Measurements from ENCODE around the gene KCND2. TPM values are rescaled to one million over a fixed set of nuclear protein-coding genes. Genes with fewer than 3 reads are reported as not detected.

Gene KCND2
- total RNA-seq, 1 experiment from 2014 or later = not detected

DNA sequence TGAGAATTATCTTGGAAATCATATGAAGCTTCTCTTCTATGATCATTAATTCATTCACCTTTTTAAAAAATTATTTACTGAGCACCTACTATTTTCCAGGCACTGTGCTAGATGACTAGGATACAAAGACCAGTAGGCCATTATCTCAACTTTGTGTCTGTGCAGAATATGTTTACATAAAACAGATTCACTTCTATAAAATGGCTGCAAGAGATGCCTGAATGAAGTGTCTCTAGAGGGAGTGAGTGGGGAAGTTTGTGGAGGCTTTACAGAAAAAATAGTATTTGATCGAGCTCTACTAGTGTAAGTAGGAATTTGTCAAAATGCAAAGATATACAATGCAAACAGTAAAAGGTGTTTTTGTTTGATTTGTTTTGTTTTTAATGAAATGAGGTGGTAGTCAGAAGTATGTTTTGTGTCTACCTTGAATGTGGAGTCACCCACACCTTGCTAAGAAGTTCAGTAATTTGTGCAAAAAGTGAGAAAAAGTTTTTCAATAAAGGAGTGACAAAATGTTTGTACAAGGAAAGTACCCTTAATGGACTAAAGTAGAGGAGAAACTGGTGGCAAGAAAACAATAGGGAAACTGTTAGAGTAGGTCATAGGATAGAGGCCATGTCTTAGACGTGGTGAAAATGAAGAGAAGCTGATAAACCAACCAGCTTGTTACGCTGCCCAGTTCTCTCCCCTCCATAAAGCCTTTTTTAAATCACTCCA lies 125.5 kb downstream of the KCND2 start:
- intact Hi-C loops (cut with micrococcal nuclease; ENCODE audit: unreplicated experiment) = no loop called here
- H3K4me3 Mint-ChIP-seq (ENCODE audit: unreplicated experiment) = no peak overlapping the region
- H3K4me1 ChIP-seq = no peaks in the 10 kb centered on the region
- H3K4me1 Mint-ChIP-seq (ENCODE audit: low read depth, unreplicated experiment) = no peaks in the 10 kb centered on the region
- H3K4me3 ChIP-seq (ENCODE audit: low read depth, low read length) = no peak overlapping the region
- H3K27me3 Mint-ChIP-seq (ENCODE audit: insufficient read depth, unreplicated experiment) = peaks cover 2% of the 10 kb centered on the region
- no peak overlapping the region for H3K27ac Mint-ChIP-seq (ENCODE audit: unreplicated experiment)
- H3K36me3 ChIP-seq (ENCODE audit: control insufficient read depth, insufficient read depth, low read length) = no peaks in the 10 kb centered on the region
- ChIA-PET POLR2A (no interaction called here), CTCF (no interaction called here)
- H3K9me3 Mint-ChIP-seq (ENCODE audit: unreplicated experiment) = no peaks in the 10 kb centered on the region
- DNase-seq = no peak
- BruUV-seq (replicated peaks) = no TSS peak
- H3K9me3 ChIP-seq = no peaks in the 10 kb centered on the region
- no peaks in the 10 kb centered on the region for H3K27me3 ChIP-seq (replicated peaks; ENCODE audit: control insufficient read depth, insufficient read depth, low read length)
- TF ChIP-seq, protein P1, sequence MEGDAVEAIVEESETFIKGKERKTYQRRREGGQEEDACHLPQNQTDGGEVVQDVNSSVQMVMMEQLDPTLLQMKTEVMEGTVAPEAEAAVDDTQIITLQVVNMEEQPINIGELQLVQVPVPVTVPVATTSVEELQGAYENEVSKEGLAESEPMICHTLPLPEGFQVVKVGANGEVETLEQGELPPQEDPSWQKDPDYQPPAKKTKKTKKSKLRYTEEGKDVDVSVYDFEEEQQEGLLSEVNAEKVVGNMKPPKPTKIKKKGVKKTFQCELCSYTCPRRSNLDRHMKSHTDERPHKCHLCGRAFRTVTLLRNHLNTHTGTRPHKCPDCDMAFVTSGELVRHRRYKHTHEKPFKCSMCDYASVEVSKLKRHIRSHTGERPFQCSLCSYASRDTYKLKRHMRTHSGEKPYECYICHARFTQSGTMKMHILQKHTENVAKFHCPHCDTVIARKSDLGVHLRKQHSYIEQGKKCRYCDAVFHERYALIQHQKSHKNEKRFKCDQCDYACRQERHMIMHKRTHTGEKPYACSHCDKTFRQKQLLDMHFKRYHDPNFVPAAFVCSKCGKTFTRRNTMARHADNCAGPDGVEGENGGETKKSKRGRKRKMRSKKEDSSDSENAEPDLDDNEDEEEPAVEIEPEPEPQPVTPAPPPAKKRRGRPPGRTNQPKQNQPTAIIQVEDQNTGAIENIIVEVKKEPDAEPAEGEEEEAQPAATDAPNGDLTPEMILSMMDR (IDR thresholded peaks at IDR 0.05; ENCODE audit: insufficient read depth in 1 of 2, low read depth in 1 of 2, low read length in 1 of 2, severe bottlenecking in 1 of 2, unreplicated experiment in 1 of 2) = no peak
- no peaks in the 10 kb centered on the region for H3K36me3 Mint-ChIP-seq (ENCODE audit: insufficient read depth, unreplicated experiment)

DNA sequence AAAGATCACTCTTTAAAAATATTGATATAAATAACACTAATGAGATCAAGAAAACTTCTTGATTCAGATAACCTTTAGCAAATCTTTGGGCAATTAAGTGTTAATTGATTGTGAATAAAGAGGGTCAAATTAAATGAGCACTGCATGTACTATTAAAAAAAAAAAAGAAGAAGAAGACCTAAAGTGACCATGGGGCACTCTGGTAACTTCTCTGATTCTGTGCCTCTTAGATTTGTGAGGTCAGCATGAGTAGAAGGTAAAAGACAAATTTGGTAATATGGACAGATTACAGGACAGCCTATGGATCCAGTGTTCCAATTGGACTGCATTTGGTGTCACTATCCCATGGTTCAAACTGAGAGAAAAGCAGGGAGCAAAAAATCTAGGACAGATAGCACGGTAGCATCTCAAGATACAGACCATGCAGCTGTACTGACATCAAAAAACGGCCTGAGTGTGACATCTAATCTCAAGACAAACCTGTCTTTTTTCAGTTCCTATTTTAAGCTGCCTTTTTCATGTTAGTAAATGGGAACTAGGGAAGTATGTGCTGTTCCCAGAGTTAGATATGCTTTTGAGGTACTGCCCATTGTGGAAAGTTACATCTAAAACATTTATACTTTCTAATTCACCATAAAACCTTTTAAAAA lies 128.0 kb downstream of the KCND2 start:
- no peaks in the 10 kb centered on the region for H3K4me1 ChIP-seq
- no peaks in the 10 kb centered on the region for H3K9me3 ChIP-seq
- TF ChIP-seq, protein P1 (IDR thresholded peaks at IDR 0.05; ENCODE audit: insufficient read depth in 1 of 2, low read depth in 1 of 2, low read length in 1 of 2, severe bottlenecking in 1 of 2, unreplicated experiment in 1 of 2) = no peak
- BruUV-seq (replicated peaks) = no TSS peak
- H3K27ac Mint-ChIP-seq (ENCODE audit: unreplicated experiment) = no peak overlapping the region
- no peak for DNase-seq
- no peaks in the 10 kb centered on the region for H3K27me3 ChIP-seq (replicated peaks; ENCODE audit: control insufficient read depth, insufficient read depth, low read length)
- H3K36me3 ChIP-seq (ENCODE audit: control insufficient read depth, insufficient read depth, low read length) = no peaks in the 10 kb centered on the region
- POLR2A ChIA-PET = no interaction called here
- no peaks in the 10 kb centered on the region for H3K4me1 Mint-ChIP-seq (ENCODE audit: low read depth, unreplicated experiment)
- CTCF ChIA-PET = no interaction called here
- intact Hi-C loops (cut with micrococcal nuclease; ENCODE audit: unreplicated experiment) = no loop called here
- no peaks in the 10 kb centered on the region for H3K9me3 Mint-ChIP-seq (ENCODE audit: unreplicated experiment)
- H3K4me3 ChIP-seq (ENCODE audit: low read depth, low read length) = no peak overlapping the region
- H3K36me3 Mint-ChIP-seq (ENCODE audit: insufficient read depth, unreplicated experiment) = no peaks in the 10 kb centered on the region
- peaks cover 2% of the 10 kb centered on the region for H3K27me3 Mint-ChIP-seq (ENCODE audit: insufficient read depth, unreplicated experiment)
- no peak overlapping the region for H3K4me3 Mint-ChIP-seq (ENCODE audit: unreplicated experiment)

DNA sequence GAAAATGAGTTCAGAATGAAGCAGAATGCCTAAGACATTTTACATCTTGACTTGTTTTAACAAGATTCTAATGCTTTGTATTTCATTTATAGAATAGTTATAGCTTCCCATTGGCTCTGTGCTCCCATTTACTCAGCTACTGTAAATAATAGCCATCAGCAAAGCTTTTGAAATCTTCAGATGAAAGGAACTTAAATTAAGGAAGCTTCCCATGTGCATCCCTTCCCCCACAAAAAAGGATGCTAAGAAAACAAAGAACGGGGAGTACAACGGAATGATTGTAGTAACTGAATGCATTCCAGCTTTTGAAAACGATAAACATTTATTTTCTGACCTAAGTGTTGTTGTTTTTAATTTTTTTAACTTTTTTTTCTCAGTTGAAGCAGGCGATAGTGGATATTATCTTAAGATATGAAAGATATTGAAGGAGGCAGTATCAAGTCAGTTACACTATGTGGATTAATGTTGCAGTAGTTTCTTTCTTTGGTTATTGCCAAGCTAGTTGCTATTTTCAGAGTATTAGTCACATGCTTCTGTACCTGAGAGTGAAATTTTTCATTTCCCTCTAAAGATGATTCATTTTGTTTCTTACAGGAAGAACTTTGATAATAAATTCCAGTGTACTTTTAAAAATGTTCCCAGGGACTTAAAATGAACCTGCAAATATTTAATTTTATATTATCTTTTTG lies 129.2 kb downstream of the KCND2 start:
- Mint-ChIP-seq H3K4me1 (ENCODE audit: low read depth, unreplicated experiment) (no peaks in the 10 kb centered on the region), H3K27me3 (ENCODE audit: insufficient read depth, unreplicated experiment) (peaks cover 2% of the 10 kb centered on the region), H3K9me3 (ENCODE audit: unreplicated experiment) (no peaks in the 10 kb centered on the region), H3K27ac (ENCODE audit: unreplicated experiment) (no peak overlapping the region), H3K4me3 (ENCODE audit: unreplicated experiment) (no peak overlapping the region), H3K36me3 (ENCODE audit: insufficient read depth, unreplicated experiment) (no peaks in the 10 kb centered on the region)
- Histone ChIP-seq H3K4me3 (ENCODE audit: low read depth, low read length) (no peak overlapping the region), H3K27me3 (replicated peaks; ENCODE audit: control insufficient read depth, insufficient read depth, low read length) (no peaks in the 10 kb centered on the region), H3K4me1 (no peaks in the 10 kb centered on the region), H3K9me3 (no peaks in the 10 kb centered on the region), H3K36me3 (ENCODE audit: control insufficient read depth, insufficient read depth, low read length) (no peaks in the 10 kb centered on the region)
- ChIA-PET POLR2A (no interaction called here), CTCF (no interaction called here)
- DNase-seq = no peak
- BruUV-seq (replicated peaks) = no TSS peak
- TF ChIP-seq, protein P1 (IDR thresholded peaks at IDR 0.05; ENCODE audit: insufficient read depth in 1 of 2, low read depth in 1 of 2, low read length in 1 of 2, severe bottlenecking in 1 of 2, unreplicated experiment in 1 of 2) = no peak
- intact Hi-C loops (cut with micrococcal nuclease; ENCODE audit: unreplicated experiment) = no loop called here
